Mucosa of rectum (tissue), 2 donors: ENCODE results near the gene NME3.

ENCODE experiments used
- H3K27ac ChIP-seq, 2 donors: one replicate each; pipeline ENCODE4 v1.7.0; 2013; ENCODE audit warnings: inconsistent platforms in 2 of 2, low read depth in 2 of 2, low read length in 2 of 2
- H3K27me3 ChIP-seq, 2 donors: one replicate each; pipeline ENCODE4 v1.7.0; 2013; ENCODE audit warnings: low read length in 2 of 2; ENCODE audit not compliant: control insufficient read depth in 2 of 2, insufficient read depth in 2 of 2
- H3K36me3 ChIP-seq, 2 donors: one replicate each; pipeline ENCODE4 v1.7.0; 2013; ENCODE audit warnings: low read length in 2 of 2; ENCODE audit not compliant: control insufficient read depth in 2 of 2, insufficient read depth in 2 of 2
- H3K4me1 ChIP-seq, 2 donors: one replicate each; pipeline ENCODE4 v1.7.0; 2013; ENCODE audit warnings: low read length in 2 of 2, mild to moderate bottlenecking in 1 of 2; ENCODE audit not compliant: control insufficient read depth in 2 of 2, insufficient read depth in 2 of 2
- H3K4me3 ChIP-seq, 2 donors: one replicate each; pipeline ENCODE4 v1.7.0; 2013; ENCODE audit warnings: low read length in 2 of 2
- H3K9ac ChIP-seq, 2 donors: one replicate each; pipeline ENCODE4 v1.7.0; 2013; ENCODE audit warnings: low read length in 2 of 2, low read depth in 1 of 2, mild to moderate bottlenecking in 1 of 2
- H3K9me3 ChIP-seq, 2 donors: one replicate each; pipeline ENCODE4 v1.7.0; 2013; ENCODE audit warnings: low read length in 2 of 2; ENCODE audit not compliant: control insufficient read depth in 2 of 2
- donor health status: healthy.
- donor health status: Normal muscosa, but diverticular disease.

The NME3 gene

GRCh38 chr16:1727651-1728624, 43.4 kb downstream of the NME3 start:
- H3K9me3 ChIP-seq = no peaks in the 10 kb centered on the region
- peaks cover 21 to 42% of the 10 kb centered on the region in 2 donors for H3K36me3 ChIP-seq
- H3K9ac ChIP-seq = no peak overlapping the region
- H3K27ac ChIP-seq = no peak overlapping the region
- H3K4me3 ChIP-seq = no peak overlapping the region
- peaks cover 0 to 3% of the 10 kb centered on the region in 2 donors for H3K4me1 ChIP-seq
- H3K27me3 ChIP-seq = no peaks in the 10 kb centered on the region

GRCh38 chr16:1726661-1727502, 44.5 kb downstream of the NME3 start:
- H3K36me3 ChIP-seq = peaks cover 21 to 33% of the 10 kb centered on the region in 2 donors
- no peak overlapping the region for H3K4me3 ChIP-seq
- no peak overlapping the region for H3K27ac ChIP-seq
- H3K9me3 ChIP-seq = no peaks in the 10 kb centered on the region
- no peak overlapping the region for H3K9ac ChIP-seq
- peaks cover under 1 to 10% of the 10 kb centered on the region in 2 donors for H3K4me1 ChIP-seq
- no peaks in the 10 kb centered on the region for H3K27me3 ChIP-seq

GRCh38 chr16:1724491-1724890, 46.9 kb downstream of the NME3 start:
- Histone ChIP-seq H3K4me1 (peaks cover 2 to 10% of the 10 kb centered on the region in 2 donors), H3K36me3 (peaks cover 21 to 27% of the 10 kb centered on the region in 2 donors), H3K4me3 (no peak overlapping the region), H3K27ac (no peak overlapping the region), H3K27me3 (no peaks in the 10 kb centered on the region), H3K9ac (no peak overlapping the region), H3K9me3 (no peaks in the 10 kb centered on the region)

- Histone ChIP-seq H3K27ac (no peak overlapping the region), H3K4me3 (no peak overlapping the region)
These were observed 47.7 kb downstream of the NME3 start for GRCh38 chr16:1723450-1724147.

GRCh38 chr16:1721372-1721771, 50.0 kb downstream of the NME3 start:
- no peaks in the 10 kb centered on the region for H3K27me3 ChIP-seq
- H3K27ac ChIP-seq = no peak overlapping the region
- H3K36me3 ChIP-seq = peaks cover 4 to 10% of the 10 kb centered on the region in 2 donors
- no peaks in the 10 kb centered on the region for H3K9me3 ChIP-seq
- H3K9ac ChIP-seq = no peak overlapping the region
- H3K4me3 ChIP-seq = no peak overlapping the region
- H3K4me1 ChIP-seq = peaks cover 2 to 10% of the 10 kb centered on the region in 2 donors

More at GRCh38 chr16:1723450-1724147, 47.7 kb downstream of the NME3 start:
- H3K36me3 ChIP-seq = peaks cover 14 to 24% of the 10 kb centered on the region in 2 donors
- no peak overlapping the region for H3K9ac ChIP-seq
- no peaks in the 10 kb centered on the region for H3K27me3 ChIP-seq
- H3K9me3 ChIP-seq = no peaks in the 10 kb centered on the region
- peaks cover 2 to 10% of the 10 kb centered on the region in 2 donors for H3K4me1 ChIP-seq
